GM12878 (cell line): ENCODE results near the gene ADAP1. TPM values are rescaled to one million over a fixed set of nuclear protein-coding genes. Genes with fewer than 3 reads are reported as not detected.

Source experiments
- BCLAF1 ChIP-seq: fragments of 450-650 bp; IDR thresholded peaks from 2 replicates; pipeline ENCODE4 v1.6.1; 2017; ENCODE audit warnings: antibody characterized with exemption, mild to moderate bottlenecking, moderate library complexity
- CEBPZ ChIP-seq: fragments of 150-350 bp; IDR thresholded peaks from 2 replicates; pipeline ENCODE4 v1.6.1; 2016; ENCODE audit warnings: low read depth, low read length
- CHD1 ChIP-seq: IDR thresholded peaks from 2 replicates; pipeline ENCODE4 v1.6.1; 2012; ENCODE audit warnings: low read depth, low read length, improper control_type of control experiment
- FOXM1 ChIP-seq: IDR thresholded peaks from 2 replicates; pipeline ENCODE4 v1.6.1; 2012; ENCODE audit warnings: low read depth, mild to moderate bottlenecking, inconsistent platforms, low read length, moderate library complexity
- GATAD2B ChIP-seq: fragments of 450-650 bp; conservative IDR thresholded peaks from 2 replicates; pipeline ENCODE4 v1.6.1; 2017; ENCODE audit warnings: low read depth, mild to moderate bottlenecking, moderate library complexity
- JUND ChIP-seq: IDR thresholded peaks from 2 replicates; pipeline ENCODE4 v1.6.1; 2012; ENCODE audit warnings: low read depth, mild to moderate bottlenecking, low read length, improper control_type of control experiment, moderate library complexity
- LARP7 ChIP-seq: fragments of 450-650 bp; IDR thresholded peaks from 2 replicates; pipeline ENCODE4 v1.6.1; 2017; ENCODE audit warnings: mild to moderate bottlenecking
- MYB ChIP-seq: fragments of 150-350 bp; IDR thresholded peaks from 2 replicates; pipeline ENCODE4 v1.6.1; 2014; ENCODE audit warnings: mild to moderate bottlenecking, low read depth, low read length, borderline replicate concordance
- NFXL1 ChIP-seq: fragments of 450-650 bp; IDR thresholded peaks from 2 replicates; pipeline ENCODE4 v1.6.1; 2017; ENCODE audit warnings: antibody characterized with exemption, mild to moderate bottlenecking, borderline replicate concordance
- PAX8 ChIP-seq: fragments of 450-650 bp; IDR thresholded peaks from 2 replicates; pipeline ENCODE4 v1.6.1; 2017; ENCODE audit warnings: mild to moderate bottlenecking, moderate library complexity
- POLR2AphosphoS2 ChIP-seq: IDR thresholded peaks from 2 replicates; pipeline ENCODE4 v1.6.1; 2011; ENCODE audit warnings: low read depth, mild to moderate bottlenecking, low read length, improper control_type of control experiment, moderate library complexity
- RUNX3 ChIP-seq: IDR thresholded peaks from 2 replicates; pipeline ENCODE4 v1.6.1; 2012; ENCODE audit warnings: low read length, inconsistent platforms
- SRF ChIP-seq, 2 experiments: IDR thresholded peaks; 2 replicates each; pipeline ENCODE4 v1.6.1; 2011; ENCODE audit warnings: low read depth in 2 of 2, low read length in 2 of 2, mild to moderate bottlenecking in 1 of 2, moderate library complexity in 1 of 2
- TCF12 ChIP-seq: IDR thresholded peaks from 2 replicates; pipeline ENCODE4 v1.6.1; 2011; ENCODE audit warnings: low read depth, mild to moderate bottlenecking, low read length
- TCF3 ChIP-seq: IDR thresholded peaks from 2 replicates; pipeline ENCODE4 v1.6.1; 2012; ENCODE audit warnings: low read depth, mild to moderate bottlenecking, low read length, borderline replicate concordance; ENCODE audit not compliant: insufficient read depth
- WRNIP1 ChIP-seq: IDR thresholded peaks from 2 replicates; pipeline ENCODE4 v1.6.1; 2011; ENCODE audit warnings: low read depth, low read length, improper control_type of control experiment, borderline replicate concordance
- ZBTB4 ChIP-seq: fragments of 450-650 bp; formaldehyde crosslinking; IDR thresholded peaks from 2 replicates; pipeline ENCODE4 v1.4.0; 2022; ENCODE audit warnings: mild to moderate bottlenecking, moderate library complexity
- ZNF207 ChIP-seq: fragments of 450-650 bp; IDR thresholded peaks from 2 replicates; pipeline ENCODE4 v1.6.1; 2014; ENCODE audit warnings: antibody characterized with exemption, mild to moderate bottlenecking, borderline replicate concordance
- ZNF274 ChIP-seq: IDR thresholded peaks from one replicate; pipeline ENCODE4 v1.8.0; 2011; ENCODE audit not compliant: insufficient read length, insufficient read depth
- ZNF622 ChIP-seq: fragments of 450-650 bp; IDR thresholded peaks from 2 replicates; pipeline ENCODE4 v1.6.1; 2017; ENCODE audit warnings: mild to moderate bottlenecking, inconsistent platforms
- polyA plus RNA-seq, 11 experiments: library from polyadenylated mRNA; depleted of rRNA in 4 of 11; unstranded in 6 of 11; stranded (reverse) in 5 of 11; fragments of >200 nt; fragmentation: Nextera tagmentation in 4 of 11; fragmentation: Illumina TruSeq in 1 of 11; extraction: Ambion mirVana in 4 of 11; extraction: Trizol in 1 of 11; gene quantifications; 1 replicate in 1 of 11; 2 replicates in 10 of 11; pipeline versions ENCODE4 v1.2.1 to v1.2.3, GENCODE V29; 2011 to 2016; ENCODE audit warnings: inconsistent platforms in 2 of 11, missing spikeins in 2 of 11, low read depth in 1 of 11
- total RNA-seq, 4 experiments: library from RNA; depleted of rRNA in 3 of 4; stranded (reverse); fragments of >200 nt in 3 of 4; fragmentation: Illumina TruSeq in 1 of 4; extraction: Trizol in 1 of 4; gene quantifications; 2 replicates each; pipeline versions ENCODE4 v1.2.1 to v1.2.3, GENCODE V29; 2013 to 2021

Gene ADAP1
- total and polyA plus RNA-seq, 10 of the 15 experiments (the other 5 are each of a cell fraction or from before 2014, with no cell fraction given), result 0.22 to 44.2 (median 22.0) TPM; not detected in 1

GRCh38 chr7:923108-924041 is 31.1 kb downstream of the ADAP1 start (continued):
- TF ChIP-seq FOXM1, result peak; percentile 65; the same call in 1 of the 2 replicates
- peak; percentile 60; the same call in 1 of the 2 replicates for TF ChIP-seq TCF3
- peak; percentile 93 for TF ChIP-seq GATAD2B
- no peak for TF ChIP-seq ZBTB4
- peak; percentile 39; the same call in 1 of the 2 replicates for TF ChIP-seq BCLAF1
- peak; percentile 94 for TF ChIP-seq RUNX3
- peak; percentile 62; the same call in 1 of the 2 replicates for TF ChIP-seq ZNF207
- 0 out of 2 replicates have a peak, but pooled peaks have one; percentile 43 for TF ChIP-seq MYB
- no peak for TF ChIP-seq ZNF622
- no peak for TF ChIP-seq CHD1
- TF ChIP-seq WRNIP1, result no peak
- TF ChIP-seq CEBPZ, result no peak
- TF ChIP-seq TCF12, result peak; percentile 78
- TF ChIP-seq JUND, result 0 out of 2 replicates have a peak, but pooled peaks have one; percentile 37
- no peak for TF ChIP-seq POLR2AphosphoS2
- TF ChIP-seq PAX8, result no peak
- TF ChIP-seq SRF (IDR thresholded peaks at IDR 0.05; ENCODE audit: low read depth in 2 of 2, low read length in 2 of 2), result no peak
- no peak for TF ChIP-seq NFXL1
- TF ChIP-seq ZNF274, result no peak
- peak; percentile 86 for TF ChIP-seq LARP7
